Activated CD4-positive, alpha-beta memory T cell treated with anti-CD3 and anti-CD28 coated beads, Interleukin-2, amount 10 ng/mL, durations not matched to agents 7 days and 5 days (primary cell): ENCODE results near the gene KCNK10. TPM values are rescaled to one million over a fixed set of nuclear protein-coding genes. Genes with fewer than 3 reads are reported as not detected.

ENCODE experiments used
- CTCF ChIA-PET: fragments of 350-600 bp; sonication (Branson Sonifier 250); formaldehyde crosslinking; loops from one replicate; lab custom pipeline; 2021; ENCODE audit warnings: antibody characterized with exemption, inconsistent platforms; lab: Charles Lee
- POLR2A ChIA-PET: fragments of 350-600 bp; sonication (Branson Sonifier 250); formaldehyde crosslinking; loops from one replicate; lab custom pipeline; 2021; ENCODE audit warnings: antibody characterized with exemption; lab: Charles Lee
- DNase-seq: peaks from one replicate; pipeline ENCODE4 v3.0.0-alpha.2; 2020
- H3K27ac Mint-ChIP-seq: one replicate; pipeline ENCODE4 v1.8.0; 2021; ENCODE audit warnings: mild to moderate bottlenecking, mixed read lengths
- H3K27me3 Mint-ChIP-seq: one replicate; pipeline ENCODE4 v1.8.0; 2021; ENCODE audit warnings: mixed read lengths
- H3K36me3 Mint-ChIP-seq: one replicate; pipeline ENCODE4 v1.8.0; 2021; ENCODE audit warnings: low read depth, mixed read lengths
- H3K4me1 Mint-ChIP-seq: one replicate; pipeline ENCODE4 v1.8.0; 2021; ENCODE audit warnings: mixed read lengths
- H3K4me3 Mint-ChIP-seq: one replicate; pipeline ENCODE4 v1.8.0; 2021; ENCODE audit warnings: mild to moderate bottlenecking, mixed read lengths
- H3K9me3 Mint-ChIP-seq: one replicate; pipeline ENCODE4 v1.8.0; 2021; ENCODE audit warnings: mixed read lengths
- total RNA-seq, 2 experiments: library from RNA; stranded (reverse); gene quantifications; one replicate each; pipeline ENCODE4 v1.2.3, GENCODE V29; 2021

KCNK10 gene
- total RNA-seq, 2 experiments from 2014 or later, result not detected

- CTCF ChIA-PET, result no interaction called here
- H3K36me3 Mint-ChIP-seq, result no peaks in the 10 kb centered on the region
- no peaks in the 10 kb centered on the region for H3K9me3 Mint-ChIP-seq
- POLR2A ChIA-PET, result no interaction called here
- peaks cover 62% of the 10 kb centered on the region for H3K27me3 Mint-ChIP-seq
- no peak overlapping the region for H3K27ac Mint-ChIP-seq
- peaks cover 2% of the 10 kb centered on the region for H3K4me1 Mint-ChIP-seq
- H3K4me3 Mint-ChIP-seq, result no peak overlapping the region
- DNase-seq, result no peak
Measured at GRCh38 chr14:88327497-88327896, 4.4 kb upstream of the KCNK10 start.

- no peak overlapping the region for H3K4me3 Mint-ChIP-seq
- no peaks in the 10 kb centered on the region for H3K36me3 Mint-ChIP-seq
- H3K27ac Mint-ChIP-seq, result no peak overlapping the region
- DNase-seq, result no peak
- peaks cover 2% of the 10 kb centered on the region for H3K4me1 Mint-ChIP-seq
- POLR2A ChIA-PET, result no interaction called here
- CTCF ChIA-PET, result no interaction called here
- H3K9me3 Mint-ChIP-seq, result no peaks in the 10 kb centered on the region
- H3K27me3 Mint-ChIP-seq, result peaks cover 62% of the 10 kb centered on the region
Measured at GRCh38 chr14:88326352-88327103, 3.5 kb upstream of the KCNK10 start.

GRCh38 chr14:88325883-88326282 is 2.8 kb upstream of the KCNK10 start:
- Mint-ChIP-seq H3K4me1 (peaks cover 2% of the 10 kb centered on the region), H3K4me3 (no peak overlapping the region), H3K27me3 (peaks cover 58% of the 10 kb centered on the region), H3K36me3 (no peaks in the 10 kb centered on the region), H3K9me3 (no peaks in the 10 kb centered on the region), H3K27ac (no peak overlapping the region)
- no peak for DNase-seq
- ChIA-PET POLR2A (no interaction called here), CTCF (no interaction called here)

GRCh38 chr14:88324930-88325329 is 1.9 kb upstream of the KCNK10 start:
- no peak for DNase-seq
- H3K36me3 Mint-ChIP-seq, result no peaks in the 10 kb centered on the region
- peaks cover 2% of the 10 kb centered on the region for H3K4me1 Mint-ChIP-seq
- POLR2A ChIA-PET, result no interaction called here
- peaks cover 53% of the 10 kb centered on the region for H3K27me3 Mint-ChIP-seq
- no peak overlapping the region for H3K4me3 Mint-ChIP-seq
- CTCF ChIA-PET, result no interaction called here
- H3K27ac Mint-ChIP-seq, result no peak overlapping the region
- no peaks in the 10 kb centered on the region for H3K9me3 Mint-ChIP-seq

- POLR2A ChIA-PET, result no interaction called here
- Mint-ChIP-seq H3K4me3 (no peak overlapping the region), H3K27ac (no peak overlapping the region), H3K4me1 (peaks cover 2% of the 10 kb centered on the region), H3K9me3 (no peaks in the 10 kb centered on the region), H3K27me3 (peaks cover 49% of the 10 kb centered on the region), H3K36me3 (no peaks in the 10 kb centered on the region)
- CTCF ChIA-PET, result no interaction called here
- DNase-seq, result no peak
Measured at GRCh38 chr14:88324491-88324890, 1.4 kb upstream of the KCNK10 start.

GRCh38 chr14:88323523-88324199 is 592 bp upstream of the KCNK10 start:
- CTCF ChIA-PET, result no interaction called here

GRCh38 chr14:88322504-88323085 is 474 bp downstream of the KCNK10 start:
- ChIA-PET POLR2A (no interaction called here), CTCF (interaction anchor here (0.7 kb wide), 1 partner anchor 174 kb away, joined by 3 read pairs; no protein-coding TSS in a partner anchor)
- no peaks in the 10 kb centered on the region for H3K9me3 Mint-ChIP-seq
- H3K27ac Mint-ChIP-seq, result no peak overlapping the region
- no peaks in the 10 kb centered on the region for H3K36me3 Mint-ChIP-seq
- no peak for DNase-seq
- H3K4me3 Mint-ChIP-seq, result peak overlapping the region; percentile 28
- peaks cover 44% of the 10 kb centered on the region for H3K27me3 Mint-ChIP-seq
- H3K4me1 Mint-ChIP-seq, result peaks cover 2% of the 10 kb centered on the region

More at GRCh38 chr14:88323523-88324199, 592 bp upstream of the KCNK10 start:
- no peaks in the 10 kb centered on the region for H3K9me3 Mint-ChIP-seq
- peak overlapping the region; percentile 15 for H3K4me3 Mint-ChIP-seq
- peaks cover 2% of the 10 kb centered on the region for H3K4me1 Mint-ChIP-seq
- DNase-seq, result no peak
- H3K36me3 Mint-ChIP-seq, result no peaks in the 10 kb centered on the region
- POLR2A ChIA-PET, result no interaction called here
- peaks cover 49% of the 10 kb centered on the region for H3K27me3 Mint-ChIP-seq
- H3K27ac Mint-ChIP-seq, result no peak overlapping the region

- ChIA-PET POLR2A (no interaction called here), CTCF (interaction anchor here (0.7 kb wide), 1 partner anchor 175 kb away, joined by 3 read pairs; no protein-coding TSS in a partner anchor)
- no peak for DNase-seq
- Mint-ChIP-seq H3K27ac (no peak overlapping the region), H3K36me3 (no peaks in the 10 kb centered on the region), H3K4me1 (no peaks in the 10 kb centered on the region), H3K9me3 (no peaks in the 10 kb centered on the region), H3K27me3 (peaks cover 37% of the 10 kb centered on the region), H3K4me3 (no peak overlapping the region)
Measured at GRCh38 chr14:88321692-88322503, 1.2 kb downstream of the KCNK10 start.

- Mint-ChIP-seq H3K27me3 (peaks cover 5% of the 10 kb centered on the region), H3K4me3 (no peak overlapping the region), H3K9me3 (peaks cover 3% of the 10 kb centered on the region), H3K36me3 (no peaks in the 10 kb centered on the region), H3K4me1 (no peaks in the 10 kb centered on the region), H3K27ac (no peak overlapping the region)
- ChIA-PET POLR2A (no interaction called here), CTCF (no interaction called here)
- no peak for DNase-seq
Measured at GRCh38 chr14:88318406-88318805, 4.7 kb downstream of the KCNK10 start.

GRCh38 chr14:88316521-88316920 is 6.5 kb downstream of the KCNK10 start:
- Mint-ChIP-seq H3K4me3 (no peak overlapping the region), H3K27ac (no peak overlapping the region), H3K27me3 (peaks cover 7% of the 10 kb centered on the region), H3K9me3 (peaks cover 4% of the 10 kb centered on the region), H3K36me3 (no peaks in the 10 kb centered on the region), H3K4me1 (no peaks in the 10 kb centered on the region)
- POLR2A ChIA-PET, result no interaction called here
- CTCF ChIA-PET, result no interaction called here
- DNase-seq, result no peak

- Mint-ChIP-seq H3K9me3 (peaks cover 4% of the 10 kb centered on the region), H3K4me3 (no peak overlapping the region), H3K4me1 (no peaks in the 10 kb centered on the region), H3K27me3 (peaks cover 2% of the 10 kb centered on the region), H3K27ac (no peak overlapping the region), H3K36me3 (no peaks in the 10 kb centered on the region)
- CTCF ChIA-PET, result no interaction called here
- DNase-seq, result no peak
- POLR2A ChIA-PET, result no interaction called here
Measured at GRCh38 chr14:88312257-88312656, 10.8 kb downstream of the KCNK10 start.

GRCh38 chr14:88311780-88312179 is 11.3 kb downstream of the KCNK10 start:
- ChIA-PET CTCF (no interaction called here), POLR2A (no interaction called here)
- Mint-ChIP-seq H3K9me3 (peaks cover 4% of the 10 kb centered on the region), H3K27ac (no peak overlapping the region), H3K36me3 (no peaks in the 10 kb centered on the region), H3K4me3 (no peak overlapping the region), H3K27me3 (peaks cover 2% of the 10 kb centered on the region), H3K4me1 (peaks cover under 1% of the 10 kb centered on the region)
- no peak for DNase-seq

GRCh38 chr14:88310449-88310848 is 12.6 kb downstream of the KCNK10 start:
- peaks cover 2% of the 10 kb centered on the region for H3K27me3 Mint-ChIP-seq
- no peak for DNase-seq
- ChIA-PET POLR2A (no interaction called here), CTCF (no interaction called here)
- H3K9me3 Mint-ChIP-seq, result peaks cover 4% of the 10 kb centered on the region
- no peaks in the 10 kb centered on the region for H3K36me3 Mint-ChIP-seq
- H3K4me1 Mint-ChIP-seq, result peaks cover 2% of the 10 kb centered on the region
- H3K27ac Mint-ChIP-seq, result no peak overlapping the region
- H3K4me3 Mint-ChIP-seq, result no peak overlapping the region
